IPS-NIHi7 (cell line): Measurements from ENCODE around the gene ZBED5.

Source experiments
- DNase-seq: peaks from one replicate; pipeline ENCODE4 v3.0.0; 2012; ENCODE audit warnings: mixed read lengths; ENCODE audit errors: extremely low spot score

ZBED5 gene

DNA sequence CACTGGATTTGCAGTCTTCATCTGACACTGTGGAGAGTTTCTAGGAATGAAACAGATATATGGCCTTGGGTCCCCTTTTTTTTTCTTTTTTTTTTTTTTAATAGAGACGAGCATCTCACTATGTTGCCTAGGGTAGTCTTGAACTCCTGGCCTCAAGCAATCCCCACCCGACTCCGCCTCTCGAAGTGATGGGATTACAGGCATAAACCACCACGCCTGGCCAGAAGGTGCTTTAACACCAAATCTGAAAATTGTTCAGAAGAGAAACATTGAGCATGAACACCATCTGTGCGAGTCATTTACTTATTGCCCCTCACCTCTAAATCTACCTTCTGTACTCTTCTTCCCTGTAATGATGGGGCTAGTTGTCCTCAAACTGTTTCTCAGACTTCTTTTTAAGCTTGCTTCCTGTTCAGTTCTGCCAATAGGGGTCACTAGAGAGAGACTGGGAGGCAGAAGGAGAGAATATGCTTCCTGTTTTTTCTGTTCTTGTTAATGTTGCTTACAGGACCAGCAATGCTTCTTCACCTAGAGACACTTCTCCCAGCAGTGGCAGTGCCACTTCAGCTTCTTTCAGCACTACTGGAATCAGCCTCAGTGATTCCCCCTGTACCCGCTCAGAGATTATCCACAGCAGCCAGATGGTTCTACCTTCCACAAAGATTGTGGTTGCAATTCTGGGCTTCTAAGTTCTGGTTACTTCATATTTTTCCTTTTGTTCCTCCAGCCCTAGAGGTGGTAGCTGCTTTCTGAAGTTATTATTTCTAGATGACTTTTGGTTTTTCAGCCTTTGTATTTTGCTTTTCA, 20.8 kb upstream of the ZBED5 start:
- peak; percentile 76 for DNase-seq

DNA sequence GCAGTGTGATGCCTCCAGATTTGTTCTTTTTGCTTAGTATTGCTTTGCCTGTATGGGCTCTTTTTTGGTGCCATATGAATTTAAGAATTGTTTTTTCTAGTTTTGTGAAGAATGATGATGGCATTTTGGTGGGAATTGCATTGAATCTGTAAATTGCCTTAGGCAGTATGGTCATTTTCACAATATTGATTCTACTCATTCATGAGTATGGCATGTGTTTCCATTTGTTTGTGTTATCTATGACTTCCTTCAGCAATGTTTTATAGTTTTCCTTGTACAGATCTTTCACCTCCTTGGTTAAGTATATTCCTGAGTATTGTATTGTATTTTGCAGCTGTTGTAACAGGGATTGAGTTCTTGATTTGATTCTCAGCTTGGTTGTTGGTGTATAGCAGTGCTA, 18.3 kb upstream of the ZBED5 start:
- DNase-seq: no peak

- no peak for DNase-seq
Measured at GRCh38 chr11:10875430-10876021, 17.7 kb upstream of the ZBED5 start.

DNA sequence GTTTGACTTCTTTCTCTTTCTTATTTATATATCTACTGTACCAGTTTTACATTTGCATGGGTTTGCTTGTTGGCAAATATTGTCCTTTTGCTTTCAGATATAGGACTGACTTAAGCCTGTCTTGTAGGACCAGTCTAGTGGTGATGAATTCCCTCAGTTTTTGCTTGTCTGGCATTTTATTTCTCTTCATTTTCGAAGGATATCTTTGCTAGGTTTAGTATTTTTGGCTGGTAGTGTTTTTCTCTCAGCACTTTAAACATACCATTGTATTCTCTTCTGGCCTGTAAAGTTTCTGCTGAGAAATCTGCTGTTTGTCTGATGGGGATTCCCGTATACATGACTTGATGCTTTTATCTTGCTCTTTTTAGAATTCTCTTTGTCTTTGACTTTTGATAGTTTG, 14.2 kb upstream of the ZBED5 start:
- DNase-seq: no peak

GRCh38 chr11:10868352-10868751, 10.5 kb upstream of the ZBED5 start:
- DNase-seq: no peak

- DNase-seq: no peak
Measured at GRCh38 chr11:10866893-10867331, 9.1 kb upstream of the ZBED5 start.

DNA sequence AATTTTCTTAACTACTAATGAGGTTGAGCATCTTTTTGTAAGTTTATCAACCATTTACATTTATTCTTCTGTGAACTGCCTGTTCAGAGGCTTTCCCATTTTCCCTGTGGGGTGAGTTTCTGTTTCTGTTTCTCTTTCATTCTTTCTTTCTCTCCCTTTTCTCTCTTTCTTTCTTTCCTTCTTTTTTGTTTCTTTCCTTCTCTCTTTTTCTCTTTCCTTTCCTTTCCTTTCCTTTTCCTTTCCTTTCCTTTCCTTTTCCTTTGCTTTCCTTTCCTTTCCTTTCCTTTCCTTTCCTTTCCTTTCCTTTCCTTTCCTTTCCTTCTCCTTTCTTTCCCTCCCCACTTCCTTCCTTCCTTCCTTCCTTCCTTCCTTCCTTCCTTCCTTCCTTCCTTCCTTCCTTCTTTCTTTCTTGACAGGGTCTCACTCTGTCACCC, 8.0 kb upstream of the ZBED5 start:
- DNase-seq: no peak

- no peak for DNase-seq
Measured at GRCh38 chr11:10864688-10865087, 6.8 kb upstream of the ZBED5 start.

DNA sequence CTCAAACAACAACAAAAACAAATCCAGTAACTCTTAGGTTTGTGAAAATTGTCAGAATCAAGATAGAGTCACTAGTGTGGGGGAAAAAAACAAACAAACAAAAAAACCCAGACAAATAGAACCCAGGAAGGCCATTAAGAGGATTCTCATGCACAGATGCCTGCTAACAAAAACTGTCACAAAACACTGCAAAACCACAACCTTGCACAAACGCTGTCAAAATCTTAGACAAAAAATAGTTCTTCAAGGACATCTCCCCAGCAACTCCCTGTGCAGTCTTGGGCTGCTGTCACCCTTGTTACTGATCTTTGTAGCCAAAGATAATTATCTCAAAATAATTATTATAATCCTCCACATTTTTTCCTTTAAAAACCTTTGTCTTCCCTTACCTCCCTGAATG, 4.6 kb upstream of the ZBED5 start:
- DNase-seq: no peak

DNA sequence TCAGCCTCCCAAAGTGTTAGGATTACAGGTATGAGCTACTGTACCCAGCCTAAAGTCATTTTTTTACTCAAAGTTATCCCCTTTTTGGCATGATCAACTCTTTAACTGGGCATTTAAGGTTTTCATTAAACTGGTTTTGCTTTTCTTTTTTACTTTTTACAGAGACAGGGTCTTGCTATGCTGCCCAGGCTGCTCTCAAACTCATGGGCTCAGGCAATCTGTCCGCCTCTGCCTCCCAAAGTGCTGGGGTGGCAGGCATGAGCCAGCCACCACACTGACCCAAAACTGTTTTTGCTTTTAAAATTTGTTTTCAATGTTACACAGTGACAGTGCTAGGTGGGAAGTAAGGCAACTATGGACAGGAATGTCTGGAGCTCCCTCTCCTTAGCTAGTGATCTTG, 3.9 kb upstream of the ZBED5 start:
- DNase-seq: no peak

GRCh38 chr11:10861047-10861446, 3.2 kb upstream of the ZBED5 start:
- no peak for DNase-seq

- peak; percentile 55 for DNase-seq
Measured at GRCh38 chr11:10858439-10859325, 829 bp upstream of the ZBED5 start.

DNA sequence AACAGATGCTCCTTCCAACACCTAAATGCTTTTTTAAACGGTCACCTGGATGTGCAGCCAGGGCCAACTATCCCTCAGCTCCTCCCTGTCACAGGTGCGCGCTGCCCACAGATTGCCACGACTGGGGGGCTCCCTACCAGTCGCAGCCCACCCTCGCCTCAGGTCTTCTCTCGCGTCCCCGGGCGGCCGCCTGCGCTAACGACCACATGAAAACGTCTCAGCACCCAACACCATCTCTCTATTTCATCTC, 469 bp downstream of the ZBED5 start:
- no peak for DNase-seq

GRCh38 chr11:10856689-10857458, 979 bp downstream of the ZBED5 start:
- DNase-seq: peak; percentile 41

DNA sequence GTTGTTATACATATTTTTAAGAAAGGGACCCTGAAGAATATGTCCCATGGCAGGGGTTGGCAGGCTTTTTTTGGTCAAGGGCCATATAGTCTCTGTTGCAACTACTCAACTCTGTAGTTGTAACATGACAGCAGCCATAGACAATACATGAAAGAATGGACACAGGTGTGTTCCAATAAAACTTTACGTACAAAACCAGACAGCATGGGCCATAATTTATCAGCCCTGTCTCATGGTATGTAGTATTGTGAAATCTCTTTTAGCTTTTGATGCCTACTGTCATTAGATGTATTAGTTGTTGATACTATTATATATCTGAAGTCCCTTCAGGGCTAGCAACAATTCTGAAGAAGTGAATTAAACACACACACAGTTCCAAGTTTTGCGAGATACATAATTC, 2.6 kb downstream of the ZBED5 start:
- DNase-seq: no peak

GRCh38 chr11:10847960-10848860, 9.6 kb downstream of the ZBED5 start:
- no peak for DNase-seq

DNA sequence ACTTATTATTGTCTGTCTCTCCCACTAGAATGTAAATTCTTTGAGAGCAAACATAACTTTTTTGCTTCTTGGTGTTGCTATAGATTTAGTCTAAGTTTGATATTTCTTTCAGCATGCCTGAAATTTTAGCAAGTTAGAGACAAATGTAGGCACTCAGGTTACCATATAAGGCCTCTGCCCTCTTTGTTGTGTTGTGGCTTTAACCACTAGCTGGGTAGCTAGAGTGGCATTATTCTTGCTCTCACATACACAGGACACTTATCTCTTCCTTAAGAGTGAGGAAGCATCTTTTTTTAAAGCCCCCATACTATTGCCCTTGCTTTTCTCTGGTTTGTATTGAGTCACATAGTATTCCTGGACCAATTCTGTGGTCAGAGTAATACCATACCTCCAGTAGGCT, 11.2 kb downstream of the ZBED5 start:
- DNase-seq: no peak

DNA sequence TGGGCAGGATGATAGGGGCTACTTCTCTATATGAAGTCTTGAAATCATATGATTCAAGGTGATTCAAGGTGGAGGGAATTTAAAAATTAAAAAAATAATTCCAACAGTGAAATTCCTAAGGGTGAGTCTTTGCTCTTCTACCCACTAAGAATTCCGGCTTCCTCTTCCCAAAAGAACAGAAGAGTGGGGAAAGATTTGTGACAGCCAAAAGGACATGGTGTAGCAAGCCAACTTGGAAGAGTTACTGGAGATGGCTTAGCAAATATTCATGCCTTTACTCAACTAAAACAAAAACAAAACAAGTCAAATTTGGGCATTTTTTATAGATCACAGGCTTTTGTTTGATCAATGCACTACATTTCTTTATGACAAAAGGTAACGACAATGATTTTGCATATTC, 12.3 kb downstream of the ZBED5 start:
- DNase-seq: no peak

- DNase-seq: no peak
Measured at GRCh38 chr11:10844796-10845195, 13.1 kb downstream of the ZBED5 start.

- no peak for DNase-seq
Measured at GRCh38 chr11:10844356-10844755, 13.5 kb downstream of the ZBED5 start.

DNA sequence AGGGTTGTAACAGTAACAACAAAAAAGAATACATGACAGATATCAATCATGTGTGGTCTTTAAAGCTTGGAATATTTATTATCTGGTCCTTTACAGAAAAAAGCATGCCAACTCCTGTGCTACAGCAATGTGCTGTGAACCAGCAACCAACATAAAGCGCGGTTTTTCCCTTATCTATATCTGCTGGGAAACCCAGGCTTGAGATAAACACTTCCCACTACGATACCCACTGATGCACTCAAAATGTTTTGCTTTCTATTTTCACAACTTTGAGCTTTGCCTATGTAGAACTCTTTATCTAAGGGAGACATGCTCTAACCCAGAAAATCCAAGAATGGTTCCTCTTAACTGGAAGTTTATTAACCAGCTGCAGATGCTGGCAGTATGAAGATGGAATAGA, 19.0 kb downstream of the ZBED5 start:
- no peak for DNase-seq
